COR-L47 (cell line): ENCODE measurements around the gene STMP1.

Experiments used
- DNase-seq: peaks from one replicate; lab custom pipeline; 2025; lab: John Stamatoyannopoulos, UW

The STMP1 gene

GRCh38 chr7:135719688-135720087, 57.4 kb downstream of the STMP1 start:
- no peak for DNase-seq

GRCh38 chr7:135721198-135721820, 59.0 kb downstream of the STMP1 start:
- no peak for DNase-seq

GRCh38 chr7:135723411-135723810, 61.1 kb downstream of the STMP1 start:
- no peak for DNase-seq
